Transverse colon (tissue), 4 donors: ENCODE data around the gene DISC1.

ENCODE experiments used
- POLR2A ChIP-seq: fragments of 450-650 bp; IDR thresholded peaks from one replicate; pipeline ENCODE4 v1.6.1; 2016; ENCODE audit warnings: antibody characterized with exemption, mild to moderate bottlenecking, moderate library complexity
- POLR2AphosphoS5 ChIP-seq, 3 donors: sonication (generic); formaldehyde crosslinking; IDR thresholded peaks; one replicate each; pipeline ENCODE4 v1.6.1; 2016; ENCODE audit warnings: antibody characterized with exemption in 3 of 3
- TF ChIP-seq, protein P1 (sequence below), 5 experiments: fragments of 200-600 bp in 3 of 5; fragments of 450-650 bp in 2 of 5; sonication (generic) in 3 of 5; IDR thresholded peaks; 1 replicate in 2 of 5; 2 replicates in 3 of 5; pipeline ENCODE4 v1.5.1; 2016 to 2017; ENCODE audit warnings: antibody characterized with exemption in 5 of 5, inconsistent platforms in 3 of 5, mild to moderate bottlenecking in 2 of 5, moderate library complexity in 1 of 5

DNA sequence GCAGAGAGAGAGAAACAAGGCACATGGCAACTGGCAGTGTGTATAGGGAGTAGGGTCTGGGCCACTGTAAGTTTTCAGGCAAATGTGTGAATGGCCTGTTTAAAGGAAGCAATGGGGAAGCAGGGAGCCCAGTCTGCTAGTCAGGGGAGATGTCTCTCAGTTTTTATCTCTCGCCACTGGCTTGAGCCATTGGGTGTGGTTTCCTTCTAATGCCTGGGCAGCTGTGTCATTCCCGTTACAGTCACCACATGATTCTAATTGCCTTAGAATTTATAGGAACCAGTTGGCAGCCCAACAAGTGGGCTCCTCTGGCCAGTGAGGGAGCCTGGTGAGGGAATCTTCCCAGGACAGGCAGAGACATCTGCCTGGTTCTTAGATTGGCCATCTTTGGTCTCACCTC, 182.4 kb downstream of the DISC1 start:
- TF ChIP-seq, protein P1, sequence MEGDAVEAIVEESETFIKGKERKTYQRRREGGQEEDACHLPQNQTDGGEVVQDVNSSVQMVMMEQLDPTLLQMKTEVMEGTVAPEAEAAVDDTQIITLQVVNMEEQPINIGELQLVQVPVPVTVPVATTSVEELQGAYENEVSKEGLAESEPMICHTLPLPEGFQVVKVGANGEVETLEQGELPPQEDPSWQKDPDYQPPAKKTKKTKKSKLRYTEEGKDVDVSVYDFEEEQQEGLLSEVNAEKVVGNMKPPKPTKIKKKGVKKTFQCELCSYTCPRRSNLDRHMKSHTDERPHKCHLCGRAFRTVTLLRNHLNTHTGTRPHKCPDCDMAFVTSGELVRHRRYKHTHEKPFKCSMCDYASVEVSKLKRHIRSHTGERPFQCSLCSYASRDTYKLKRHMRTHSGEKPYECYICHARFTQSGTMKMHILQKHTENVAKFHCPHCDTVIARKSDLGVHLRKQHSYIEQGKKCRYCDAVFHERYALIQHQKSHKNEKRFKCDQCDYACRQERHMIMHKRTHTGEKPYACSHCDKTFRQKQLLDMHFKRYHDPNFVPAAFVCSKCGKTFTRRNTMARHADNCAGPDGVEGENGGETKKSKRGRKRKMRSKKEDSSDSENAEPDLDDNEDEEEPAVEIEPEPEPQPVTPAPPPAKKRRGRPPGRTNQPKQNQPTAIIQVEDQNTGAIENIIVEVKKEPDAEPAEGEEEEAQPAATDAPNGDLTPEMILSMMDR (IDR thresholded peaks at IDR 0.05), result no peak
- no peak for TF ChIP-seq POLR2A
- TF ChIP-seq POLR2AphosphoS5 (IDR thresholded peaks at IDR 0.05), result no peak
